ENCODE data around the gene LBP. TPM values are rescaled to one million over a fixed set of nuclear protein-coding genes. Genes with fewer than 3 reads are reported as not detected.
"Not testable (repeated sequence)": the region's sequence is repeated elsewhere in the genome, so short reads cannot be mapped to it uniquely, and the experiment has no call there.

LBP gene
- total RNA-seq, 1 experiment from 2014 or later: 0.15 TPM

GRCh38 chr20:38377039-38377685, 30.9 kb downstream of the LBP start:
- no peaks in the 10 kb centered on the region for H3K79me2 ChIP-seq (ENCODE audit: insufficient read depth, low read length)
- no peak overlapping the region for H3K4me3 ChIP-seq (replicated peaks in 1 of 2; ENCODE audit: low read depth in 1 of 2, low read length in 2 of 2)
- no peak overlapping the region for H3K27ac ChIP-seq (ENCODE audit: low read depth, low read length)
- ChIA-PET POLR2A (no interaction called here), CTCF (no interaction called here), RAD21 (ENCODE audit: low non-redundant PET in 1 of 2, low total read pairs in 2 of 2, uncharacterized antibody in 2 of 2, unreplicated experiment in 2 of 2) (no interaction called here)
- H4K20me1 ChIP-seq (ENCODE audit: insufficient read depth): no peaks in the 10 kb centered on the region
- H3K9me3 ChIP-seq (ENCODE audit: control insufficient read depth in 1 of 2, insufficient read depth in 1 of 2, low read depth in 1 of 2, low read length in 2 of 2): no peaks in the 10 kb centered on the region
- no peaks in the 10 kb centered on the region for H3K27me3 ChIP-seq (ENCODE audit: insufficient read depth, low read length)
- H3K4me1 ChIP-seq (ENCODE audit: control insufficient read depth in 1 of 2, insufficient read depth in 2 of 2, low read length in 2 of 2): peaks cover 3 to 9% of the 10 kb centered on the region in 2 experiments; a peak in 3 of 4 replicates
- H3K9ac ChIP-seq (ENCODE audit: low read length): no peak overlapping the region
- H2AFZ ChIP-seq (ENCODE audit: low read depth, low read length, poor library complexity, severe bottlenecking): no peak overlapping the region
- no peaks in the 10 kb centered on the region for H3K36me3 ChIP-seq (ENCODE audit: control insufficient read depth in 1 of 2, insufficient read depth in 2 of 2, low read length in 2 of 2)
- no peak overlapping the region for H3K4me2 ChIP-seq (ENCODE audit: low read length)
- intact Hi-C loops (cut with micrococcal nuclease): no loop called here
- ATAC-seq (no peak), DNase-seq (ENCODE audit: low read depth, low spot score) (no peak)
- BruUV-seq (replicated peaks): no TSS peak
- no peaks in the 10 kb centered on the region for H3K9me2 ChIP-seq (ENCODE audit: insufficient read depth)
- TF ChIP-seq ZNF274 (IDR thresholded peaks at IDR 0.05; ENCODE audit: low read depth, low read length): no peak
- TF ChIP-seq SP1 (IDR thresholded peaks at IDR 0.05; ENCODE audit: low read depth): no peak

GRCh38 chr20:38377838-38378237, 31.6 kb downstream of the LBP start:
- BruUV-seq (replicated peaks); RAD21 ChIA-PET (ENCODE audit: low non-redundant PET in 1 of 2, low total read pairs in 2 of 2, uncharacterized antibody in 2 of 2, unreplicated experiment in 2 of 2); H3K36me3 ChIP-seq (ENCODE audit: control insufficient read depth in 1 of 2, insufficient read depth in 2 of 2, low read length in 2 of 2); H3K27me3 ChIP-seq (ENCODE audit: insufficient read depth, low read length); H3K9me3 ChIP-seq (ENCODE audit: control insufficient read depth in 1 of 2, insufficient read depth in 1 of 2, low read depth in 1 of 2, low read length in 2 of 2); DNase-seq (ENCODE audit: low read depth, low spot score); H3K4me2 ChIP-seq (ENCODE audit: low read length); H3K27ac ChIP-seq (ENCODE audit: low read depth, low read length); H3K9me2 ChIP-seq (ENCODE audit: insufficient read depth); H3K79me2 ChIP-seq (ENCODE audit: insufficient read depth, low read length); H2AFZ ChIP-seq (ENCODE audit: low read depth, low read length, poor library complexity, severe bottlenecking); ATAC-seq; H3K4me3 ChIP-seq (replicated peaks in 1 of 2; ENCODE audit: low read depth in 1 of 2, low read length in 2 of 2); H3K9ac ChIP-seq (ENCODE audit: low read length); POLR2A ChIA-PET; intact Hi-C loops (cut with micrococcal nuclease); H3K4me1 ChIP-seq (ENCODE audit: control insufficient read depth in 1 of 2, insufficient read depth in 2 of 2, low read length in 2 of 2); CTCF ChIA-PET; H4K20me1 ChIP-seq (ENCODE audit: insufficient read depth): not testable (repeated sequence)

- H3K79me2 ChIP-seq (ENCODE audit: insufficient read depth, low read length): no peaks in the 10 kb centered on the region
- no peaks in the 10 kb centered on the region for H3K36me3 ChIP-seq (ENCODE audit: control insufficient read depth in 1 of 2, insufficient read depth in 2 of 2, low read length in 2 of 2)
- ChIA-PET CTCF (no interaction called here), POLR2A (no interaction called here), RAD21 (ENCODE audit: low non-redundant PET in 1 of 2, low total read pairs in 2 of 2, uncharacterized antibody in 2 of 2, unreplicated experiment in 2 of 2) (no interaction called here)
- no peak overlapping the region for H2AFZ ChIP-seq (ENCODE audit: low read depth, low read length, poor library complexity, severe bottlenecking)
- H3K9ac ChIP-seq (ENCODE audit: low read length): no peak overlapping the region
- H3K4me1 ChIP-seq (ENCODE audit: control insufficient read depth in 1 of 2, insufficient read depth in 2 of 2, low read length in 2 of 2): peaks cover 3 to 9% of the 10 kb centered on the region in 2 experiments; a peak in 3 of 4 replicates
- intact Hi-C loops (cut with micrococcal nuclease): no loop called here
- no peak for DNase-seq (ENCODE audit: low read depth, low spot score)
- no peaks in the 10 kb centered on the region for H3K9me2 ChIP-seq (ENCODE audit: insufficient read depth)
- no peak overlapping the region for H3K4me3 ChIP-seq (replicated peaks in 1 of 2; ENCODE audit: low read depth in 1 of 2, low read length in 2 of 2)
- no peak for ATAC-seq
- H3K4me2 ChIP-seq (ENCODE audit: low read length): no peak overlapping the region
- no peak overlapping the region for H3K27ac ChIP-seq (ENCODE audit: low read depth, low read length)
- no TSS peak for BruUV-seq (replicated peaks)
- no peaks in the 10 kb centered on the region for H3K9me3 ChIP-seq (ENCODE audit: control insufficient read depth in 1 of 2, insufficient read depth in 1 of 2, low read depth in 1 of 2, low read length in 2 of 2)
- H4K20me1 ChIP-seq (ENCODE audit: insufficient read depth): no peaks in the 10 kb centered on the region
- H3K27me3 ChIP-seq (ENCODE audit: insufficient read depth, low read length): no peaks in the 10 kb centered on the region
- TF ChIP-seq ELF1 (IDR thresholded peaks at IDR 0.05; ENCODE audit: borderline replicate concordance, low read depth): no peak
- no peak for TF ChIP-seq YY1 (IDR thresholded peaks at IDR 0.05; ENCODE audit: extremely low read depth, insufficient replicate concordance, low read depth, low read length)
- TF ChIP-seq JUND (IDR thresholded peaks at IDR 0.05): no peak
- no peak for TF ChIP-seq ATF3 (IDR thresholded peaks at IDR 0.05)
- no peak for TF ChIP-seq ZNF274 (IDR thresholded peaks at IDR 0.05; ENCODE audit: low read depth, low read length)
- no peak for TF ChIP-seq SRF (IDR thresholded peaks at IDR 0.05; ENCODE audit: low read depth)
- TF ChIP-seq RAD21 (IDR thresholded peaks at IDR 0.05; ENCODE audit: low read depth): no peak
- no peak for TF ChIP-seq MAX (IDR thresholded peaks at IDR 0.05)
- TF ChIP-seq FOSL1 (IDR thresholded peaks at IDR 0.05; ENCODE audit: low read depth): no peak
- no peak for TF ChIP-seq REST (IDR thresholded peaks at IDR 0.05; ENCODE audit: low read depth)
Observed at GRCh38 chr20:38383147-38383546, 36.9 kb downstream of the LBP start.

Data from HCT116 (cell line).